GM23338 (cell line): ENCODE measurements around the gene OLIG1.

Experiments used
- CREB1 ChIP-seq: fragments of 250-450 bp; sonication (Bioruptor Pico); IDR thresholded peaks from 2 replicates; pipeline ENCODE4 v1.5.0; 2020; ENCODE audit warnings: low read depth, mild to moderate bottlenecking, moderate library complexity
- EZH2 ChIP-seq: fragments of 200-600 bp; sonication (generic); IDR thresholded peaks from one replicate; pipeline ENCODE4 v1.8.0; 2017; ENCODE audit warnings: antibody characterized with exemption, mild to moderate bottlenecking, low read depth; ENCODE audit not compliant: unreplicated experiment
- EZH2phosphoT487 ChIP-seq: fragments of 200-600 bp; sonication (generic); IDR thresholded peaks from one replicate; pipeline ENCODE4 v1.8.1; 2018; ENCODE audit warnings: antibody characterized with exemption; ENCODE audit not compliant: unreplicated experiment
- JUNB ChIP-seq: IDR thresholded peaks from one replicate; pipeline ENCODE4 v1.6.1; 2016; ENCODE audit warnings: antibody characterized with exemption; ENCODE audit not compliant: unreplicated experiment
- POLR2AphosphoS5 ChIP-seq: IDR thresholded peaks from 2 replicates; pipeline ENCODE4 v1.6.1; 2016; ENCODE audit warnings: antibody characterized with exemption, low read depth
- REST ChIP-seq: IDR thresholded peaks from one replicate; pipeline ENCODE4 v1.6.1; 2018; ENCODE audit warnings: antibody characterized with exemption; ENCODE audit not compliant: unreplicated experiment
- STAT1 ChIP-seq: IDR thresholded peaks from one replicate; pipeline ENCODE4 v1.6.1; 2016; ENCODE audit warnings: antibody characterized with exemption; ENCODE audit not compliant: unreplicated experiment
- ZNF114 ChIP-seq: fragments of 250-450 bp; sonication (Bioruptor Pico); IDR thresholded peaks from 2 replicates; pipeline ENCODE4 v1.5.0; 2020; ENCODE audit warnings: mild to moderate bottlenecking, moderate library complexity
- ZNF462 ChIP-seq: fragments of 250-450 bp; sonication (Bioruptor Pico); IDR thresholded peaks from 2 replicates; pipeline ENCODE4 v1.5.0; 2020; ENCODE audit warnings: mild to moderate bottlenecking, moderate library complexity
- TF ChIP-seq, protein P1 (sequence below), 2 experiments: fragments of 200-600 bp in 1 of 2; sonication (generic) in 1 of 2; conservative IDR thresholded peaks; 2 replicates each; pipeline versions ENCODE4 v1.5.1 to v1.6.1; 2016 to 2017; ENCODE audit warnings: antibody characterized with exemption in 2 of 2, low read depth in 2 of 2, mild to moderate bottlenecking in 2 of 2, moderate library complexity in 1 of 2
- TF ChIP-seq, protein P2 (sequence below): IDR thresholded peaks from 2 replicates; pipeline ENCODE4 v1.6.1; 2016; ENCODE audit warnings: antibody characterized with exemption

DNA sequence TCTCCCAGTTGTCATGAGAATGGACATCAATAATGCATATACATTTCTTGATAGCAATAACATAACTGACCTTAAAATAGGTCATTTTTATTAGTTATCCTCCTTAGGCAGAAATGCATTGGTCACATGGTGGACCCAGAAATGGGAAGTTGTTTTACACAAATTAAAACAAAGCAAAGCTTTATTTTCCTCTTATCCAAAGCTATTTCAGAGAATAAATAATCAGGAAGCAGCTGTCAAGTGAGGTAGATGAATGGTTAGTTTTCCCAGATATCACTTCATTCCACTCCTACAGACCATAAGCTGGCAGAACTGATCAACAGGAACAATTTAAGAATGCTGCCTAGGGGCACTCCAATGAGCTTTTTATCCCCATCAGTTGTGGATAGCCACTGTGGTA lies 16.0 kb upstream of the OLIG1 start:
- TF ChIP-seq, protein P1, sequence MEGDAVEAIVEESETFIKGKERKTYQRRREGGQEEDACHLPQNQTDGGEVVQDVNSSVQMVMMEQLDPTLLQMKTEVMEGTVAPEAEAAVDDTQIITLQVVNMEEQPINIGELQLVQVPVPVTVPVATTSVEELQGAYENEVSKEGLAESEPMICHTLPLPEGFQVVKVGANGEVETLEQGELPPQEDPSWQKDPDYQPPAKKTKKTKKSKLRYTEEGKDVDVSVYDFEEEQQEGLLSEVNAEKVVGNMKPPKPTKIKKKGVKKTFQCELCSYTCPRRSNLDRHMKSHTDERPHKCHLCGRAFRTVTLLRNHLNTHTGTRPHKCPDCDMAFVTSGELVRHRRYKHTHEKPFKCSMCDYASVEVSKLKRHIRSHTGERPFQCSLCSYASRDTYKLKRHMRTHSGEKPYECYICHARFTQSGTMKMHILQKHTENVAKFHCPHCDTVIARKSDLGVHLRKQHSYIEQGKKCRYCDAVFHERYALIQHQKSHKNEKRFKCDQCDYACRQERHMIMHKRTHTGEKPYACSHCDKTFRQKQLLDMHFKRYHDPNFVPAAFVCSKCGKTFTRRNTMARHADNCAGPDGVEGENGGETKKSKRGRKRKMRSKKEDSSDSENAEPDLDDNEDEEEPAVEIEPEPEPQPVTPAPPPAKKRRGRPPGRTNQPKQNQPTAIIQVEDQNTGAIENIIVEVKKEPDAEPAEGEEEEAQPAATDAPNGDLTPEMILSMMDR (conservative IDR thresholded peaks at IDR 0.05; ENCODE audit: low read depth in 2 of 2), result no peak
- no peak for TF ChIP-seq POLR2AphosphoS5
- TF ChIP-seq EZH2, result no peak
- no peak for TF ChIP-seq CREB1 (CRISPR knock-in tag)
- no peak for TF ChIP-seq REST
- no peak for TF ChIP-seq EZH2phosphoT487
- no peak for TF ChIP-seq JUNB
- no peak for TF ChIP-seq STAT1
- no peak for TF ChIP-seq ZNF114
- TF ChIP-seq, protein P2, sequence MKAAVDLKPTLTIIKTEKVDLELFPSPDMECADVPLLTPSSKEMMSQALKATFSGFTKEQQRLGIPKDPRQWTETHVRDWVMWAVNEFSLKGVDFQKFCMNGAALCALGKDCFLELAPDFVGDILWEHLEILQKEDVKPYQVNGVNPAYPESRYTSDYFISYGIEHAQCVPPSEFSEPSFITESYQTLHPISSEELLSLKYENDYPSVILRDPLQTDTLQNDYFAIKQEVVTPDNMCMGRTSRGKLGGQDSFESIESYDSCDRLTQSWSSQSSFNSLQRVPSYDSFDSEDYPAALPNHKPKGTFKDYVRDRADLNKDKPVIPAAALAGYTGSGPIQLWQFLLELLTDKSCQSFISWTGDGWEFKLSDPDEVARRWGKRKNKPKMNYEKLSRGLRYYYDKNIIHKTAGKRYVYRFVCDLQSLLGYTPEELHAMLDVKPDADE, result no peak
- no peak for TF ChIP-seq ZNF462
